ENCODE results near the gene NME3.

DNA sequence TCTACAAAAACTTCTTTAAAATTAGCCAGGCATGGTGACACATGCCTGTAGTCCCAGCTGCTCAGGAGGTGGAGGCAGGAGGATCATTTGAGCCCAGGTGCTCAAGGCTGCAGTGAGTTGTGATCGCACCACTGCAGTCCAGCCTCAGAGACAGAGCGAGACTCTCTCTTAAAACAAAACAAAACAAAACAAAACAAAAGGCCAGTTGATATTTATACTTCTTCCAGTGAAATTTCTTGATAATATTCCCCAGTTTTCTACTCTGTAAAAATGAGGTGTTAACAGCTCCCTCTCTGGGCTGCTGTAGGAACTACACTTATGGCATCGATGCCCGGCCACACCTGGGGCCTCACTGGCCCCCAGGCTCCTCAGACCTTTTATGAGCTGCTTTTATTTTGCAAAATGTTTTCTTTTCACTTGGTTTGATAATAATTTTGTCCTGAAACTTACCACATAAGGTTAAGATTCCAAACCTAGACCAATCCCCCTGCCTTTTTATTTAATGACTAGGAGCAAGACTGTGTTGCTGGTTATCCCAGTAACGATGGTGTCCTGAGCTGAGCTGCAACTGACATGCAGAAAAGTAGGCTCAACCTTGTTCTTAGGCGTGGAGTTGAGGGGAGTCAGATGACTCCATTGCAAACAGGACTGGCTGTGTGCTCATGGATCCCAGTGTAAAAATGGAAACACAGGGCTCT lies 47.7 kb downstream of the NME3 start:
- no peak for TF ChIP-seq GATA3 (IDR thresholded peaks at IDR 0.05; ENCODE audit: low read depth, low read length)
- TF ChIP-seq GATA2 (IDR thresholded peaks at IDR 0.05; ENCODE audit: low read depth, low read length), result no peak
